Lower lobe of right lung (tissue), 2 donors: ENCODE measurements around the gene MRNIP. TPM values are rescaled to one million over a fixed set of nuclear protein-coding genes. Genes with fewer than 3 reads are reported as not detected.

Source experiments
- ATAC-seq, 2 donors: fragments of 200-7000 bp; cut with Tn5 transposase; one replicate each; pipeline ENCODE4 v1.9.1; 2020 to 2022; ENCODE audit warnings: mild to moderate bottlenecking in 2 of 2, moderate library complexity in 2 of 2
- DNase-seq: peaks from one replicate; pipeline ENCODE4 v3.0.0-alpha.2; 2020
- H3K27ac ChIP-seq: fragments of 200-600 bp; one replicate; pipeline ENCODE4 v1.8.0; 2022
- H3K27me3 ChIP-seq: fragments of 200-600 bp; one replicate; pipeline ENCODE4 v1.8.0; 2022; ENCODE audit warnings: low read depth
- H3K36me3 ChIP-seq: fragments of 200-600 bp; one replicate; pipeline ENCODE4 v1.8.0; 2022; ENCODE audit warnings: mild to moderate bottlenecking
- H3K4me1 ChIP-seq: fragments of 200-600 bp; one replicate; pipeline ENCODE4 v1.8.0; 2022
- H3K4me3 ChIP-seq: fragments of 200-600 bp; one replicate; pipeline ENCODE4 v1.8.0; 2022; ENCODE audit warnings: mild to moderate bottlenecking
- H3K9me3 ChIP-seq: fragments of 200-600 bp; one replicate; pipeline ENCODE4 v1.8.0; 2022
- intact Hi-C: fragments of 100-400 bp; cut with DNase I; formaldehyde crosslinking; loops from one replicate; pipeline ENCODE4 v1.11.0; 2022
- total RNA-seq: library from RNA; stranded (reverse); fragmentation: NEBNext Ultra II Directional; extraction: Animal tissue kit (Norgen Biotek cat#: 25700); gene quantifications from one replicate; pipeline ENCODE4 v1.2.1, GENCODE V29; 2021
- TF ChIP-seq, protein P1 (sequence below): fragments of 200-600 bp; IDR thresholded peaks from one replicate; pipeline ENCODE4 v1.8.0; 2022; ENCODE audit warnings: antibody characterized with exemption, mild to moderate bottlenecking
- donor health status: DM: no; HTN: yes; CAD: no; lungs with severe emphysema.

Gene MRNIP
- total RNA-seq, 1 donor from 2014 or later = 25.0 TPM

DNA sequence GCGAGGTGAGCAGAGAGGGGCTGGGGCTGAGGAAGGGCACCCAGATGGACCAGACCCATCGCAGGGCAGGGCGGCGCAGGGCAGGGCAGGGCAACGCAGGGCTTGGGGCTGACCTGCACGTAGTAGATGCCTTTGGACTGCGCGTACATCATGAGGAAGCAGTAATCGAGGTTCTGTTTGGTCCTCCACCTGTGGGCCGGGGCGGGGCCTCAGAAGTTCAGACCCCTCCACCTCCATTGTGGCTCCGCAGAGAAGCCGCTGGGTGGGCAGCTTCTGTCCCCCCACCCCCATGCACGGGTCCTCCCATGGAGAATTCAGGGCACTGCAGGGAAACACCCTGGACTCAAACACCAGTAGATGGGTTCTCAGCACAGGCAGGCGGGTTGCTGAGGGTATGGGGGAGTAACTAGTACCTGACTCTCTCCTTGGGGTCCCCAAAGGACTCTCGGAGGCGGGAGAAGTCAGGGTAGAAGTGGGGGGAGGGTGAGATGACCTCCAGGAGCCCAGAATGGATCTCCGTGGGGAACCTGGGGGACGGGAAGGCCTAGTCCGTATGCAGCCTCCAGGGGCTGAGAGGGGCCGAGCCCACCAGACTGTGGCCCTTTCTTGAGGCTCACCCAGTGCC is 58.4 kb downstream of the MRNIP start:
- DNase-seq = no peak
- peaks cover 46% of the 10 kb centered on the region for H3K36me3 ChIP-seq
- no peak overlapping the region for H3K4me3 ChIP-seq
- no peak overlapping the region for H3K27ac ChIP-seq
- no peak for ATAC-seq
- H3K27me3 ChIP-seq = no peaks in the 10 kb centered on the region
- no peaks in the 10 kb centered on the region for H3K9me3 ChIP-seq
- intact Hi-C loops = no loop called here
- TF ChIP-seq, protein P1, sequence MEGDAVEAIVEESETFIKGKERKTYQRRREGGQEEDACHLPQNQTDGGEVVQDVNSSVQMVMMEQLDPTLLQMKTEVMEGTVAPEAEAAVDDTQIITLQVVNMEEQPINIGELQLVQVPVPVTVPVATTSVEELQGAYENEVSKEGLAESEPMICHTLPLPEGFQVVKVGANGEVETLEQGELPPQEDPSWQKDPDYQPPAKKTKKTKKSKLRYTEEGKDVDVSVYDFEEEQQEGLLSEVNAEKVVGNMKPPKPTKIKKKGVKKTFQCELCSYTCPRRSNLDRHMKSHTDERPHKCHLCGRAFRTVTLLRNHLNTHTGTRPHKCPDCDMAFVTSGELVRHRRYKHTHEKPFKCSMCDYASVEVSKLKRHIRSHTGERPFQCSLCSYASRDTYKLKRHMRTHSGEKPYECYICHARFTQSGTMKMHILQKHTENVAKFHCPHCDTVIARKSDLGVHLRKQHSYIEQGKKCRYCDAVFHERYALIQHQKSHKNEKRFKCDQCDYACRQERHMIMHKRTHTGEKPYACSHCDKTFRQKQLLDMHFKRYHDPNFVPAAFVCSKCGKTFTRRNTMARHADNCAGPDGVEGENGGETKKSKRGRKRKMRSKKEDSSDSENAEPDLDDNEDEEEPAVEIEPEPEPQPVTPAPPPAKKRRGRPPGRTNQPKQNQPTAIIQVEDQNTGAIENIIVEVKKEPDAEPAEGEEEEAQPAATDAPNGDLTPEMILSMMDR = no peak
- H3K4me1 ChIP-seq = peaks cover 54% of the 10 kb centered on the region

DNA sequence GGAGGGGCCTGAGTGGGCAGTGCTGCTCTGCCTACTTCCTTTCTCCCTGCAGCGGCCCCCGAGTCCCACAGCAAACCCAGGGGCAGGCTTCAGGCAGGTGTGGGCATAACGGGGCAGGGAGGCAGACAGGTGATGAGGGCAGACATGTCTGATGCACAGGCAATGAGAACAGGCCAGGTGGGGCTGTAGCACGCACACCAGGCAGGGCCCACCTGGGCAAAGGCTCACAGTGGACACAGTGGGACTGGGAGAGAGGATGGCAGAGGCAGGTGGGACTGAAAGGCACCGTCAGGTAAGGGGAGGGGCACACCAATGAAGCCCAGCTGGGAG is 59.0 kb downstream of the MRNIP start:
- DNase-seq = no peak
- Histone ChIP-seq H3K4me3 (no peak overlapping the region), H3K27ac (no peak overlapping the region), H3K27me3 (no peaks in the 10 kb centered on the region), H3K36me3 (peaks cover 46% of the 10 kb centered on the region), H3K9me3 (no peaks in the 10 kb centered on the region), H3K4me1 (peaks cover 54% of the 10 kb centered on the region)
- ATAC-seq = no peak
- TF ChIP-seq, protein P1 = no peak
- intact Hi-C loops = no loop called here

DNA sequence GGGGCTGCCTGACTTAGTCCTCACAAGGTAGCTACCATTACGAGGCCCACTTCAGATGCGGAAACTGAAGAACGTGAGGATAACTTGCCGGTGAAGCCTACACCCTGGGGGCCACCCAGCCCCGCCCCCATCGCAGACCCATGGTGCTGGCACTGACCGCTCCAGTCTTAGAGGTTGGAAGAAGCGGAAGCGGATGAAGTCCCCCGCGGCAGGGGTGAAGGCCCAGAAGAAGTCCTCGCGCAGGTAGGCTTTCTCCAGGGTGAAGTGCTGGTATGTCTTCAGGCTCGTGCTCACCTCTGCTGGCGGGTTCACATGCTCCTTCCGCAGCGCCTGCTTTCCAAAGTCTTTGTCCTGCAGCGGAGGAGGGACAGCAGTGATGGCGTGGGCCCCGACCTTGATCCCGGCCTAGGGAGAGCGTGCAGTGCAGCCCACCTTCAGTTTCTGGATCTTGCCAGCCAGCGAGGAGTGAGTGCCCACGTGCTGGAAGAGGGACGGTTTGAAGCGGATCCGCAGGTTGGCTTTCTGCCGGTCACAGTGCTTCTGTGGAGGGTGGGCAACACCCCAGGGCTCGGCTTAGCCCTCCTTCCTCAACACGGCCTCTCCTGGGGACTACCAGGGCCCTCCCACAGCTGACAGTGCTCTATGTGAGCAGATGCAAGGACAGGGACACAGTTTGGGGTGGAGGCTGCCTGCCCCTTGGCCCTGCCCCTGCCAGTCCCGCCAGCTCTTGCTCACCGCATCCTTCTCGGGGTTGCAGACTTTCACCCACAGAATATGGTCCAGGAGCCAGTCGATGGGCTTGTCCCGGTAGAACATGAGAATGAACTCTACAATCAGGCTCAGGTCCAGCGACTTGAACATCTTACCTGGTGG is 59.6 kb downstream of the MRNIP start:
- Histone ChIP-seq H3K4me3 (no peak overlapping the region), H3K27me3 (no peaks in the 10 kb centered on the region), H3K9me3 (no peaks in the 10 kb centered on the region), H3K27ac (no peak overlapping the region), H3K4me1 (peaks cover 54% of the 10 kb centered on the region), H3K36me3 (peaks cover 46% of the 10 kb centered on the region)
- intact Hi-C loops = no loop called here
- no peak for DNase-seq
- no peak for ATAC-seq
- TF ChIP-seq, protein P1 = no peak

DNA sequence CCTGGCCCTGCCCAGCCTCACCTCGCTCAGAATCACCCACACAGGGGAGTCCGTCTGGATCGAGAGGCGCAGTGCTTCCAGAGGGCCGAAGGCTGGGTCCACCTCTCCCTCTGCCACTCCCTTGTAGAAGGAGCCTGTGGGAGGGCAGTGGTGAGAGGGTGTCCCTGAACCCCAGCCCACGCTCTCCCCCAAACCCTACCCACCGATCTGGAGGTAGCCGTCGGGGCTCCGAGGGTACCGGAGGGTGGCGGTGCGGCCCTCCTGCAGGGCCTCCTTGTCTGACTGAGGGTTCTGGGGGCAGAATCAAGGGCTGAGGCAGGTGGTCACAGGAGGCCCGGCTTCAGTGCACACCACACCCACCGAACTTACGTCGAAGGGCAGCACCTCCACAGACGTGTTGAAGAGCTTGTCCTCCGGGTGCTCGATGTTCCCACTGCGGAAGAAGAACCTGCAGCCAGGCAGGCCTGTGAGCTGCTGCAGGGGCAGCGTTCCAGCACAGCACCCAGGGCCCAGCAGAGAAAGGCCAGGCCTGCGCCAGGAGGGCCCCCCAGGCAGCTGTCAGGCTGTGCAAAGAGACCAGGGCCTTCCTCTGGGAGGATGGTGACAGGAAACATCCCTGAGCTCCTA is 60.4 kb downstream of the MRNIP start:
- DNase-seq (no peak), ATAC-seq (no peak)
- H3K27me3 ChIP-seq = no peaks in the 10 kb centered on the region
- intact Hi-C loops = no loop called here
- H3K27ac ChIP-seq = no peak overlapping the region
- H3K9me3 ChIP-seq = no peaks in the 10 kb centered on the region
- TF ChIP-seq, protein P1 = no peak
- H3K4me3 ChIP-seq = no peak overlapping the region
- peaks cover 54% of the 10 kb centered on the region for H3K4me1 ChIP-seq
- peaks cover 46% of the 10 kb centered on the region for H3K36me3 ChIP-seq

DNA sequence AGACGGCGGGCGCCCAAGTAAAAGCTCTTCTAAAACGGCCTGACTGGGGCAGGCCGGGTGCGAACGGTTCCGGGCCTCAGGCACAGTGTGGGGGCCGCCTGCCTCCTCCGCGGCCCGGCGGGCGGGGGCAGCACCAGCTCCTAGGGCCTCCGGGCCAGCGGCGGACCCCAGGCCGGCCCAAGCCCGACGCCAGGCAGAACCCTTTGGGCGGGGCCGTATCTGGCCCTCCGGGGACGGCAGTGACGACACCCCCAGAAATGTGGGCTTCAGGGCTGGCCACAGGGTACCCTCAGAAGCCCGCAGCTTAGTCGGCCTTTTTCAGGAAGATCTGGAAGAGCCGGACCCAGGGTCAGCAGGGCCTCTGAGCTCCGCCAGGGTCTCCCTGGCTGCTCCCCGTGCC is 60.9 kb downstream of the MRNIP start:
- intact Hi-C loops = no loop called here
- H3K27ac ChIP-seq = no peak overlapping the region
- peaks cover 54% of the 10 kb centered on the region for H3K4me1 ChIP-seq

More for the DNA sequence above, 60.9 kb downstream of the MRNIP start:
- ATAC-seq = no peak
- TF ChIP-seq, protein P1 = no peak
- Histone ChIP-seq H3K4me3 (no peak overlapping the region), H3K9me3 (no peaks in the 10 kb centered on the region), H3K36me3 (peaks cover 46% of the 10 kb centered on the region), H3K27me3 (no peaks in the 10 kb centered on the region)
- no peak for DNase-seq
